ENCODE measurements around the gene EPHA5. TPM values are rescaled to one million over a fixed set of nuclear protein-coding genes. Genes with fewer than 3 reads are reported as not detected.

Gene EPHA5
- total RNA-seq, 1 experiment from 2014 or later = 0.04 TPM

DNA sequence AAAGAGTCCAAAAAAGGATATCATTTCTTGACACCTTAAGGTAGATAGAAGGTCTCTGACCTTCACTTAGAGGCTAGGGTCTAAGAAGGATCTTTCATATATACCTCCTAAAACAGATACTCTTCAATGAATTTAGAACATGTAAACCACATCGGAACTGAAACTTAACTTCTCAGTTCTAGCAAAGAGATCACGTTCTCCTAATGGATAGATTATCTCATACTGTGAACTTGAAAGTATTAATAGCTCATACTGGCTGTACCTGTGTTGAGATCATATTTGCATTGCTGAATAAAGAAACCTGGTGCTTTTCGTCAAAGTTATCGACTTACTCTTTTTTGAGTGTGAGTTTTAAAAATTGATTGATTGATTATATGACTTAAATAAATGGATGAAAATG, 353.8 kb downstream of the EPHA5 start:
- Mint-ChIP-seq H3K4me1 (peaks cover 11% of the 10 kb centered on the region), H3K4me3 (no peak overlapping the region), H3K27me3 (ENCODE audit: low read depth) (no peaks in the 10 kb centered on the region), H3K9me3 (no peaks in the 10 kb centered on the region), H3K36me3 (no peaks in the 10 kb centered on the region), H3K27ac (no peak overlapping the region)
- DNase-seq (ENCODE audit: low spot score) (no peak), ATAC-seq (no peak)
- TF ChIP-seq, protein P1, sequence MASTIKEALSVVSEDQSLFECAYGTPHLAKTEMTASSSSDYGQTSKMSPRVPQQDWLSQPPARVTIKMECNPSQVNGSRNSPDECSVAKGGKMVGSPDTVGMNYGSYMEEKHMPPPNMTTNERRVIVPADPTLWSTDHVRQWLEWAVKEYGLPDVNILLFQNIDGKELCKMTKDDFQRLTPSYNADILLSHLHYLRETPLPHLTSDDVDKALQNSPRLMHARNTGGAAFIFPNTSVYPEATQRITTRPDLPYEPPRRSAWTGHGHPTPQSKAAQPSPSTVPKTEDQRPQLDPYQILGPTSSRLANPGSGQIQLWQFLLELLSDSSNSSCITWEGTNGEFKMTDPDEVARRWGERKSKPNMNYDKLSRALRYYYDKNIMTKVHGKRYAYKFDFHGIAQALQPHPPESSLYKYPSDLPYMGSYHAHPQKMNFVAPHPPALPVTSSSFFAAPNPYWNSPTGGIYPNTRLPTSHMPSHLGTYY (CRISPR knock-in tag; IDR thresholded peaks at IDR 0.05) = no peak
- TF ChIP-seq, protein P2, sequence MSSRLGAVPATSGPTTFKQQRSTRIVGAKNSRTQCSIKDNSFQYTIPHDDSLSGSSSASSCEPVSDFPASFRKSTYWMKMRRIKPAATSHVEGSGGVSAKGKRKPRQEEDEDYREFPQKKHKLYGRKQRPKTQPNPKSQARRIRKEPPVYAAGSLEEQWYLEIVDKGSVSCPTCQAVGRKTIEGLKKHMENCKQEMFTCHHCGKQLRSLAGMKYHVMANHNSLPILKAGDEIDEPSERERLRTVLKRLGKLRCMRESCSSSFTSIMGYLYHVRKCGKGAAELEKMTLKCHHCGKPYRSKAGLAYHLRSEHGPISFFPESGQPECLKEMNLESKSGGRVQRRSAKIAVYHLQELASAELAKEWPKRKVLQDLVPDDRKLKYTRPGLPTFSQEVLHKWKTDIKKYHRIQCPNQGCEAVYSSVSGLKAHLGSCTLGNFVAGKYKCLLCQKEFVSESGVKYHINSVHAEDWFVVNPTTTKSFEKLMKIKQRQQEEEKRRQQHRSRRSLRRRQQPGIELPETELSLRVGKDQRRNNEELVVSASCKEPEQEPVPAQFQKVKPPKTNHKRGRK (CRISPR knock-in tag; IDR thresholded peaks at IDR 0.05; ENCODE audit: borderline replicate concordance) = no peak
- ChIA-PET POLR2A (no interaction called here), CTCF (no interaction called here)

DNA sequence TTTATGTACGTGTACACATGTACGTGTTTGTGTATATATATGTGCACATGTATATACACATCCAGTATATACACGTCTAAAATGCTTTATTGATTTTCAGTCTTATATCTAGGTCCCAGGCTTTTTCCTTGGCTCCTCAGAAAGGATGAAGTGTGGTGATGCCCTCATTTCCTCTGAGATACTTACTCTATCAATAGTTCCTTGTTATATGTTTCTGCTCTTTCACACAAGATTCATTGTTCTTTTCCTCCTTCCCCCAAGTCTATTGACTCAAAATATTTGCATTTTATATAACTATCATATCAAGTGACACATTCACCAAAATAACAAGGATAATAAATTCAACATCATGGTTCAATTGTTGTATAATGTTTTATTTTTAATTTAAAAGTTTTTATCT, 359.2 kb downstream of the EPHA5 start:
- H3K4me1 Mint-ChIP-seq = peaks cover 5% of the 10 kb centered on the region; the same call in 1 of the 2 replicates

DNA sequence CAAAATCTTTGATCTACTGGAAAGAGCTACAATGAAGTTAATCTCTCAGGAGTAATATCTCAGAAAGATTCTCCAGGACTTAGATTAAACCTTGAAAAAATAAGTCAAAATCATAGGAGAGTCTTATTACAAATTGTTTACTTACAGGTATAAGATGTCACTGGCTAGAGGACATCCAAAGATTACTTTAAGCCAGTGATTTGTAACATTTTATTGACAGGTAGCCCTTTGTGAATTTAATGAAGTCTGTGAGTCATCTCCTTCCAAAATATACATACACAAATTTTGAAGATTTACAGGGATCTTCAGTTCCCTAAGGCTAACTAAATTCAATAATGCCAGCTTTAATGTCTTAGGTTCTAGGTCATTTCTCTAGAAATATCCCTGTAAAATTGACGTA, 359.7 kb downstream of the EPHA5 start:
- ChIA-PET POLR2A (no interaction called here), CTCF (no interaction called here)
- Mint-ChIP-seq H3K4me1 (peaks cover 5% of the 10 kb centered on the region; the same call in 1 of the 2 replicates), H3K27ac (no peak overlapping the region), H3K36me3 (no peaks in the 10 kb centered on the region), H3K9me3 (no peaks in the 10 kb centered on the region), H3K4me3 (no peak overlapping the region), H3K27me3 (ENCODE audit: low read depth) (no peaks in the 10 kb centered on the region)
- DNase-seq (ENCODE audit: low spot score) (no peak), ATAC-seq (no peak)
- no peak for TF ChIP-seq SMAD4 (CRISPR knock-in tag; IDR thresholded peaks at IDR 0.05)
- TF ChIP-seq, protein P3, sequence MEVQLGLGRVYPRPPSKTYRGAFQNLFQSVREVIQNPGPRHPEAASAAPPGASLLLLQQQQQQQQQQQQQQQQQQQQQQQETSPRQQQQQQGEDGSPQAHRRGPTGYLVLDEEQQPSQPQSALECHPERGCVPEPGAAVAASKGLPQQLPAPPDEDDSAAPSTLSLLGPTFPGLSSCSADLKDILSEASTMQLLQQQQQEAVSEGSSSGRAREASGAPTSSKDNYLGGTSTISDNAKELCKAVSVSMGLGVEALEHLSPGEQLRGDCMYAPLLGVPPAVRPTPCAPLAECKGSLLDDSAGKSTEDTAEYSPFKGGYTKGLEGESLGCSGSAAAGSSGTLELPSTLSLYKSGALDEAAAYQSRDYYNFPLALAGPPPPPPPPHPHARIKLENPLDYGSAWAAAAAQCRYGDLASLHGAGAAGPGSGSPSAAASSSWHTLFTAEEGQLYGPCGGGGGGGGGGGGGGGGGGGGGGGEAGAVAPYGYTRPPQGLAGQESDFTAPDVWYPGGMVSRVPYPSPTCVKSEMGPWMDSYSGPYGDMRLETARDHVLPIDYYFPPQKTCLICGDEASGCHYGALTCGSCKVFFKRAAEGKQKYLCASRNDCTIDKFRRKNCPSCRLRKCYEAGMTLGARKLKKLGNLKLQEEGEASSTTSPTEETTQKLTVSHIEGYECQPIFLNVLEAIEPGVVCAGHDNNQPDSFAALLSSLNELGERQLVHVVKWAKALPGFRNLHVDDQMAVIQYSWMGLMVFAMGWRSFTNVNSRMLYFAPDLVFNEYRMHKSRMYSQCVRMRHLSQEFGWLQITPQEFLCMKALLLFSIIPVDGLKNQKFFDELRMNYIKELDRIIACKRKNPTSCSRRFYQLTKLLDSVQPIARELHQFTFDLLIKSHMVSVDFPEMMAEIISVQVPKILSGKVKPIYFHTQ (CRISPR knock-in tag; IDR thresholded peaks at IDR 0.05) = no peak
- TF ChIP-seq ZNF138 (CRISPR knock-in tag; conservative IDR thresholded peaks at IDR 0.05) = no peak
- TF ChIP-seq, protein P4, sequence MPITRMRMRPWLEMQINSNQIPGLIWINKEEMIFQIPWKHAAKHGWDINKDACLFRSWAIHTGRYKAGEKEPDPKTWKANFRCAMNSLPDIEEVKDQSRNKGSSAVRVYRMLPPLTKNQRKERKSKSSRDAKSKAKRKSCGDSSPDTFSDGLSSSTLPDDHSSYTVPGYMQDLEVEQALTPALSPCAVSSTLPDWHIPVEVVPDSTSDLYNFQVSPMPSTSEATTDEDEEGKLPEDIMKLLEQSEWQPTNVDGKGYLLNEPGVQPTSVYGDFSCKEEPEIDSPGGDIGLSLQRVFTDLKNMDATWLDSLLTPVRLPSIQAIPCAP (CRISPR knock-in tag; IDR thresholded peaks at IDR 0.05) = no peak
- TF ChIP-seq, protein P5, sequence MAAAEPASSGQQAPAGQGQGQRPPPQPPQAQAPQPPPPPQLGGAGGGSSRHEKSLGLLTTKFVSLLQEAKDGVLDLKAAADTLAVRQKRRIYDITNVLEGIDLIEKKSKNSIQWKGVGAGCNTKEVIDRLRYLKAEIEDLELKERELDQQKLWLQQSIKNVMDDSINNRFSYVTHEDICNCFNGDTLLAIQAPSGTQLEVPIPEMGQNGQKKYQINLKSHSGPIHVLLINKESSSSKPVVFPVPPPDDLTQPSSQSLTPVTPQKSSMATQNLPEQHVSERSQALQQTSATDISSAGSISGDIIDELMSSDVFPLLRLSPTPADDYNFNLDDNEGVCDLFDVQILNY (CRISPR knock-in tag; IDR thresholded peaks at IDR 0.05) = no peak
- no peak for TF ChIP-seq GRHL2 (CRISPR knock-in tag; IDR thresholded peaks at IDR 0.05; ENCODE audit: insufficient replicate concordance, severe bottlenecking)
- TF ChIP-seq JUN (CRISPR knock-in tag; IDR thresholded peaks at IDR 0.05) = no peak
- no peak for TF ChIP-seq RELA (CRISPR knock-in tag; IDR thresholded peaks at IDR 0.05; ENCODE audit: borderline replicate concordance)
- TF ChIP-seq FOXP1 (CRISPR knock-in tag; IDR thresholded peaks at IDR 0.05; ENCODE audit: borderline replicate concordance) = no peak
- TF ChIP-seq, protein P6, sequence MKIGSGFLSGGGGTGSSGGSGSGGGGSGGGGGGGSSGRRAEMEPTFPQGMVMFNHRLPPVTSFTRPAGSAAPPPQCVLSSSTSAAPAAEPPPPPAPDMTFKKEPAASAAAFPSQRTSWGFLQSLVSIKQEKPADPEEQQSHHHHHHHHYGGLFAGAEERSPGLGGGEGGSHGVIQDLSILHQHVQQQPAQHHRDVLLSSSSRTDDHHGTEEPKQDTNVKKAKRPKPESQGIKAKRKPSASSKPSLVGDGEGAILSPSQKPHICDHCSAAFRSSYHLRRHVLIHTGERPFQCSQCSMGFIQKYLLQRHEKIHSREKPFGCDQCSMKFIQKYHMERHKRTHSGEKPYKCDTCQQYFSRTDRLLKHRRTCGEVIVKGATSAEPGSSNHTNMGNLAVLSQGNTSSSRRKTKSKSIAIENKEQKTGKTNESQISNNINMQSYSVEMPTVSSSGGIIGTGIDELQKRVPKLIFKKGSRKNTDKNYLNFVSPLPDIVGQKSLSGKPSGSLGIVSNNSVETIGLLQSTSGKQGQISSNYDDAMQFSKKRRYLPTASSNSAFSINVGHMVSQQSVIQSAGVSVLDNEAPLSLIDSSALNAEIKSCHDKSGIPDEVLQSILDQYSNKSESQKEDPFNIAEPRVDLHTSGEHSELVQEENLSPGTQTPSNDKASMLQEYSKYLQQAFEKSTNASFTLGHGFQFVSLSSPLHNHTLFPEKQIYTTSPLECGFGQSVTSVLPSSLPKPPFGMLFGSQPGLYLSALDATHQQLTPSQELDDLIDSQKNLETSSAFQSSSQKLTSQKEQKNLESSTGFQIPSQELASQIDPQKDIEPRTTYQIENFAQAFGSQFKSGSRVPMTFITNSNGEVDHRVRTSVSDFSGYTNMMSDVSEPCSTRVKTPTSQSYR (CRISPR knock-in tag; IDR thresholded peaks at IDR 0.05) = no peak

More for the DNA sequence above, 359.2 kb downstream of the EPHA5 start:
- no peak overlapping the region for H3K27ac Mint-ChIP-seq
- no peaks in the 10 kb centered on the region for H3K27me3 Mint-ChIP-seq (ENCODE audit: low read depth)
- ChIA-PET CTCF (no interaction called here), POLR2A (no interaction called here)
- no peak overlapping the region for H3K4me3 Mint-ChIP-seq
- H3K36me3 Mint-ChIP-seq = no peaks in the 10 kb centered on the region
- DNase-seq (ENCODE audit: low spot score) (no peak), ATAC-seq (no peak)
- H3K9me3 Mint-ChIP-seq = no peaks in the 10 kb centered on the region
- TF ChIP-seq GRHL2 (CRISPR knock-in tag; IDR thresholded peaks at IDR 0.05; ENCODE audit: insufficient replicate concordance, severe bottlenecking) (no peak), NR1H2 (CRISPR knock-in tag; IDR thresholded peaks at IDR 0.05) (no peak), PRRX2 (CRISPR knock-in tag; IDR thresholded peaks at IDR 0.05) (no peak)
- TF ChIP-seq, protein P3 (CRISPR knock-in tag; IDR thresholded peaks at IDR 0.05) = no peak
- TF ChIP-seq, protein P7, sequence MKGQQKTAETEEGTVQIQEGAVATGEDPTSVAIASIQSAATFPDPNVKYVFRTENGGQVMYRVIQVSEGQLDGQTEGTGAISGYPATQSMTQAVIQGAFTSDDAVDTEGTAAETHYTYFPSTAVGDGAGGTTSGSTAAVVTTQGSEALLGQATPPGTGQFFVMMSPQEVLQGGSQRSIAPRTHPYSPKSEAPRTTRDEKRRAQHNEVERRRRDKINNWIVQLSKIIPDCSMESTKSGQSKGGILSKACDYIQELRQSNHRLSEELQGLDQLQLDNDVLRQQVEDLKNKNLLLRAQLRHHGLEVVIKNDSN (CRISPR knock-in tag; IDR thresholded peaks at IDR 0.05) = no peak

Measured in WTC11 (cell line).